Stimulated activated CD4-positive, alpha-beta T cell treated with anti-CD3 and anti-CD28 coated beads, Interleukin-1b, Interleukin-23, amount 100 ng/mL, for 4 hours (primary cell): ENCODE data around the gene GJA9.
"Not testable (repeated sequence)": the region's sequence is repeated elsewhere in the genome, so short reads cannot be mapped to it uniquely, and the experiment has no call there.

Experiments
- DNase-seq, 2 donors: peaks; one replicate each; pipeline ENCODE4 v3.0.0-alpha.2; 2020; ENCODE audit warnings: low read depth in 2 of 2

GJA9 gene

DNA sequence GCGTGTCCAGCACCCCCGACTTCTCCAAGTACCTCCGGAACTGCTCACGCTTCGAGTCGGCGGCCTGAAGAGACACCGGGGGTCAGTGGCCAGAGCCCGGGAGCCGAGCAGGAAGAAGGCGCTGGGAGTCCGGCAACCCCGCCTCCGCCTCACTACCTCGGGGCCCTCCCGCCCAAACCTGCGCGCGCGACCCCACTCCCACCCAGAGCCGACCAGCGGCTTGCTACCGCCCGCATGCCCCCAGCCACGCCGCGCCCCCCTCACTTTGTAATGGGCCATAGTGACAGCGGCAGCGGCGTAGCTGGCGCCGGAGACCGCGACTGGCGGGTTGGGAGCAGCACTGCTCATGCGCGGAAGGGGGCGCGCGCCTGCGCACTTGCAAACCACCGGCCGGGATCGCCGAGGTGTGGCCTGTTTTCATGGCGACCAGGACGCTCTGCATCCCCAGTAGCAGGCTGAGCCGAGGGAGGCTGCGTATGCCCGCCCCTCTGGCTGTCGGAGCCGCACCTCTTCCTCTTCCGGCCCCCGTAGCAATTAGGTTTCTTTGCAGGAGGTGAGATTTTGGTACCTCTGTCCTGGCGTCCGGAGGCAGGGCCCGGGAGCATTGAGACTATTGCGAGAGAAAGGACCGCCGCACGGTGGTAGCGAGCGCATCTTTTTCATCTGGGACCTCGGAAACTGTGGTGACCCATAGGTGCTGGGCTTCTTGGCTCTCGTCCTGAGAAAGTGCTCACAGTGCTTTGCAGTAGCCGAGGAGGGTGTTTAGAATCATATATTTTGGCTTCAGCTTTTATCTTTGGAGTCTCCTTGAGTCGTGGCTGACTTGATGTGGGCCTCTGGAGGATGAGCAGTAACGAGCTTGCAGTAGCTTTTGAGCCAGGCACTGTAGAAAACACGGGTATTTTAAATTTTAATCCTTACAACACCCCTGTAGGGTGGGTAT, 8.1 kb downstream of the GJA9 start, which contains the start of gene MYCBP:
MYCBP (minus strand) TSS at position 322 of the 943 bp plus-strand sequence; CDS start at position 279, 43 bp downstream.
- peak; percentile 92 to 95 for DNase-seq

DNA sequence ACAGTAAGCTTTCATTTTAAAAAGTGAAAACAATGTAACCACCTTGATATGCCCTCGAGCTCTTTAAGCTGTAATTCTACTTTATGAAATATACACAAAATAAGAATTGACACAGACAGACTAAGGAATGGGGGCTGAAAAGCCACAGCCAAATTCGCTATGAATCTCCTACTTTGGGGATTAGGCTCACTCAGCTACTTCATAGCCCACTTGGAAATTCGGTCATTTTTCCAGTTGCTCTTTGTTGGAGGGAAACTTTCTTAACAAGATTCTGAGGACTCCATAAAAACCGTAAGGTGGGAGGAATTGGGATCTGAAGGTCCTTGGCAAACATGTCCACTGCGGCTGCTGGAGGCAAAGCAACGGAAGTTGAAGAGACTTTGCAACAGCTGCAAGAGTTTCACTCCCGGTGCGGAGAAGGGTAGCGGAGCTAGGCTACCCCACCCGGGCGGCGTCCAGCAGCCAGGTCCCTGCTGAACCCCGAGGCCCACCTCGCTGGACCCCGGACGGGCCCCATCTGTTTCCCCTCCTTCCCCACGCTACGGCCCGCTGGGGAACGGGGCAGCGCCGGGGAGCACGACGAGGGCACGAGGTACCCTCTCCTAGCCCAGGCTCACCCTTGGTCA, 8.9 kb downstream of the GJA9 start:
- peak in 1 of 2 donors; percentile 10 for DNase-seq

DNA sequence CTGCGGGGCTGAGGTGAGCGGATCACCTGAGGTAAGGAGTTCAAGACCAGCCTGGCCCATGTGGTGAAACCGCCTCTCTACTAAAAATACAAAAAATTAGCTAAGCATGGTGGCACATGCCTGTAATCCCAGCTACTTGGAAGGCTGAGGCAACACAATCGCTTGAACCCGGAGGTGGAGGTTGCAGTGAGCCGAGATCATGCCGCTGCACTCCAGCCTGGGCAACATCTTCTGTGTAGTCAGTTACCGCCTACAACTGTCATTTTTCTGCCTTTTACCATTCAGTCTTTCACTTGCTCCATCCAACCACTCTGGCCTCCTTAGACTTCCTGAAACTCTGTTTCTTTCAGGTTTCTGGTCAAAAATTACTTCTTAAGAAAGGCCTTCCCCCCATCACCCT, 10.4 kb downstream of the GJA9 start:
- DNase-seq = no peak

DNA sequence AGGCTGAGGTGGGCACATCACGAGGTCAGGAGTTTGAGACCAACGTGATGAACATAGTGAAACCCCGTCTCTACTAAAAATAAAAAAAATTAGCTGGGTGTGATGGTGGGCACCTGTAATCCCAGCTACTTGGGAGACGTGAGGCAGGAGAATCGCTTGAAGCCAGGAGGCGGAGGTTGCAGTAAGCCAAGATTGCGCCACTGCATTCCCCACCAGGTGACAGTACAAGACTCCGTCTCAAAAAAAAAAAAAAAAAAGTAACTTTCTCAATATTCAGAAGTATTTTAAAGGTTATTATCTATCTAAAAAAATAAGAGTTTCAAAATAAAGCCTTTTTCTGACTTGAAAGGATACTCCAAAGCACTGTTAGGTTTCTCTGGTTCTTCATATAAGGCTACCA, 14.2 kb downstream of the GJA9 start:
- DNase-seq = no peak

DNA sequence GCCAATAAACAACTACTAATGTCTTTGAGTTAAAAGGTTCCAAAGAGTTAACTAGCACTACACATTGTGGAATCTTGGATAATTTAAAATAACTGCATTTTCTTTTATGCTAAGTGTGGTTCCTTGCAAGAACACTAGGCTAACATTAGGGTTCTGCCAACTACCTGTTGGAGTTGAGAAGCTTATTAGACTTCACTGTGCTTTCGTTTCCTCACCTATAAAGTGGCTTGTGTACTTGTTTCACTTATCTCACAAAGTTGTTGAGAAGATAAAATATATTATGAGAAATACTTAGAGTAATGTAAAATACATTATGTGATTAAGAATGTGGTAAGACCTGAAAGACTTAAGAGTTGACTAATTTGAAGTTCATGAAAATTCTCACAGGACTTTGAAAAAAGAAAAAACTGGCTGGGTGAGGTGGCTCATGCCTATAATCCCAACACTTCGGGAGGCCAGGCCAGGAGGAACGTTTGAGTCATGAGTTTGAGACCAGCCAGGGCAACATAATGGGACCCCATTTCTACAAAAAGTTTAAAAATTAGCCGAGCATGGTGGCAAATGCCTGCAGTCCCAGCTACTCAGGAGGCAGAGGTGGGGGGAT, 16.2 kb downstream of the GJA9 start:
- DNase-seq = no peak

DNA sequence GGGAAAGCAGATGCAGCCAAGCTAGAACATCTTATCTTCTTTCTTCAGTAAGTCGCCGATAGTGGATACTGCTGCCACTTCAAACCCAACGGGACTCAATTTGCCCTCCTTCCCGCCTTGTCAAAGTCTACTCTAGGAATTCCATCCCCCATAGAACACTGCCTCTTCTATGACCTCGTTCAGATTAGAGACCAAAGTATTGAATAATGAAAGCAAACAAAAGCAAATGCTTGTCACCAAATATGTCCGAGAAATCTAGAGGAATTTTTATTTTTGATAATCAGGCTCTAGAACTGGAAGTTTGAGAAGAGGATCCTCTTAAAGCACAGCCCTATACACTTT, 21.0 kb downstream of the GJA9 start:
- no peak for DNase-seq

DNA sequence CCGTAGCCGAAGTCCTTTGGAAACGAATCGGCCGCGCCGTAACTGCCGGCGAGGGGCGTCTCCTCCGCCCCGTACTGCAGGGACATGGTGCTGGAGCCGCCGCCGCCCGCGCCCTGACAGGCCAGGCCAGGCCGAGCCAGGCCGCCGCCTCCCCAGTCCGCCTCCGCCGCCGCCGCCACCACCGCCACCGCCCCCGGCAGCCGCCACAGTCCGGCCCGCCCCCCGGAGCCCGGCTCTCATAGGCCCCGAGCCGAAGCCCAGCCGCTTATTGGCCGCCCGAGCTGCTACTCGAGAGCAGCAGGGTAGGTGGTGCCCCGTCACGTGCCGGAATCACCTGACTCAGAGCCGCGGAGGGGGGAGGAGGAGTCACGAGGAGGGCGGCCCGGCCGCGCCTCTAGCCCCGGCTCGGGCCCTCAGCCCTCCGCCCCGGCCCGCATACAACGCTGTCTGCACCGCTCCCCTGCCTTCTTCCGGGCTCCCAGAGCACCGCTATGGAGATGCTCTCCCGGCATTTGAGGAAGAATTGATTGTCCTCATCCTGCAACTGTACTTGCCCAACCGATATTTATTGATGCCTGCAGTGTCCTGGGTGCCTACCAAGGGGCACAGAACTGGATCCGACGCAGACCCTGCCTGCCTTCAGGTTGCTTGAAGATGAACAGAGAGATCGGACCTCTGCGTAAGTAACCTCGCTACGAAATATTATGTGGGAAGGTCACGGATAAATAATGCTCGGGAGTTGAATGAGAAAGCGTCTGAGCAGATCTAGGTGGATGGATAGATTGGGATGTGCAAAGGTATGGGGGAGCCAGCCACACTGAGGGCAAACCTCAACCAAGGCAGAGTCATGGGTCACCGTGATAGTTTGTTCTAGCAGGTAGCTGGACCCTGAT, 21.6 kb downstream of the GJA9 start, which contains the start of gene RRAGC:
RRAGC (minus strand) TSS at position 212 of the 893 bp plus-strand sequence; CDS start at position 86, 126 bp downstream.
- DNase-seq = peak; percentile 95 to 96

DNA sequence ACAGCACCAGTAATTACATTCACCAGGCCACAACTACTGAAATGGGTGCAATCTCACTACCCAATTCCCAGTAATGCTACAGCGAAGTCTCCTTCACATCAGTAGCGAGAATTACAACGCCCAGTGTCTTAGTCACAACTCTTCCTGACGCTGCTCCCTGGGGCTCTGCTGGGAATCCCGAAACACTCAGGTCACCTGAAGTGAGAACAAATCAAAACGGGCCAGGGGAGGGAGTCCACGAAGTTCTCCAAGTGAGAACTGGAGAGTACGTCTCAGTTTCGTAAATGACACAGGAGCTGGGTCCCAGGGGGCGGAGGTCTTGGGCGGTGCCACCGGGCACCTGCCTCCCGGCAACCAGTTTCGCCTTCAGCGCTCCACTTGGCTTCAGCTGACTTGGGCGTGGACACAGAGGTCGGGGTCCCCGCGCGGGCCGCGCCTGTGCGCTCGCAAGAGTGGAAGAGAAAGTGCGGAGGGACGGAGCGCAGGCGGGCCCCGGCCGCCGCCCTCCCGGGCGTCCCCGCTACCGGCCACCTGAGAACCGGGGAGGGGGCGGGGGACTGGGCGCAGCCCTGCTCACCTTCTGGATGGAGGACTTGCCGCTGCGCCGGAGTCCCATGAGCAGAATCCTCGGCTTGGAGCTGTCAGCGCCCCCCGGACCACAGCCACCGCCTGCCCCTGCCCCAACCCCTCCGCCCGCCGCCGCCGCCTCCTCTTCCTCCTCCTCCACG, 22.4 kb downstream of the GJA9 start:
- DNase-seq = peak in 1 of 2 donors; percentile 34

DNA sequence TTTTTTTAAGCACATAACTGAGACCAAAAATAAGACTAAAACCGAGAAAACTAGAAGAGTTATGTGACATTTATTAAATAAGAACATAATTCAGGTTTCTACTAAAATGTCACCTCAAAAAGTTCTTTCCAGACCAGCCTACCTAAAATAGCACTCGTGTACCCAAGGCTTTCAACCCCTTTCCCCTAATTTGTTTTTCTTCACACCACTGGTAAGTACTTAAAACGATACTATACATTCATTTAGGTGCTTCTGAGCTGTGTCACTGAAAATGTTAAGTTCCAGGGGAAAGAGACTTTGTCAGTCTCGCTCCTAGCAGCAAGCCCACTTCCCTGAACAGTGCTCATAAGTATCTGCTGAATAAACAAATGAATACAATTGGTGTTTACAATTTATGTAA, 28.6 kb downstream of the GJA9 start:
- DNase-seq = no peak

DNA sequence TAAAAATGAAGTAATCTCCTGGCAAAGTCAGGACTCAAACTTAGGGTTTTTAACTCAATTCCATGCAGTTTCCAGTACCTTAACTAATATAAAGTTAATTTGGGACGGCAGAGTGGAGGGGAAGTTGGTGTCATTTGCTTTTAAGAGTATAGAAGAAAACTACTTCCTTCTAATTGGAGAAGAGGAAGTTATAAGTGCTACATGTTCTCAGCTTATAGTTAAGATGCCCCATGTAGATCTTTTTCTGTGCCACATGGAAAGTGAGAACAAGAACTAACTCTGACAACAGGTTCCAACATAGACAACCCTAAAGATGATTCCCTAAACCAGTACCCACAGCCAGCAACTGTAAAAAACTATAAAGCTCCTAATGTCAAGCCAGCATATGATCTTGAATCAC, 33.3 kb downstream of the GJA9 start:
- no peak for DNase-seq

DNA sequence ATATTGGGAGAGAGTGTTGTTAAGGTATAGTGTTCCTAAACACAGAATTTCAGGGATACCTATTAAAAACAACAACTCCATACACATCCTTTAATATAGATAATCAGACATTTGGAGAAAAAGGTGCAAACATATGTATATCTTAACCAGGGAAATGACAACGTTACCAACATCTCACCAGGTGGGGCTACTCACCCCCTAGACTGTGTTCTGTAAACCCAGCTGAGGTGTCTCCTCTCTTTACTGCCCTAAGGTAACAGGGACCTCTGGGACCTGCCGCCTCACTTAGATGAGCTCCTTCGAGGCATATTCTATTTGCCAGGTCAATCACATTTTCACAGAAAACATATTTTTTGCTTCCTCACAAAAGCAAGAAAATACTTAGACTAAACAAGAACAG, 35.2 kb downstream of the GJA9 start:
- no peak for DNase-seq

DNA sequence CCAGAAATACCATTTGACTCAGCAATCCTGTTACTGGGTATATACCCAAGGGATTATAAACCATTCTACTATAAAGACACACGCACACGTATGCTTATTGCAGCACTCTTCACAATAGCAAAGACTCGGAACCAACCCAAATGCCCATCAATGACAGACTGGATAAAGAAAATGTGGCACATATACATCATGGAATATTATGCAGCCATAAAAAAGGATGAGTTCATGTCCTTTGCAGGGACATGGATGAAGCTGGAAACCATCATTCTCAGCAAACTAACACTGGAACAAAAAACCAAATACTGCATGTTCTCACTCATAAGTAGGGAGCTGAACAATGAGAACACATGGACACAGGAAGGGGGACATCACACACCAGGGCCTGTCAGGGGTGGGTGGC, 36.3 kb downstream of the GJA9 start:
- not testable (repeated sequence) for DNase-seq

DNA sequence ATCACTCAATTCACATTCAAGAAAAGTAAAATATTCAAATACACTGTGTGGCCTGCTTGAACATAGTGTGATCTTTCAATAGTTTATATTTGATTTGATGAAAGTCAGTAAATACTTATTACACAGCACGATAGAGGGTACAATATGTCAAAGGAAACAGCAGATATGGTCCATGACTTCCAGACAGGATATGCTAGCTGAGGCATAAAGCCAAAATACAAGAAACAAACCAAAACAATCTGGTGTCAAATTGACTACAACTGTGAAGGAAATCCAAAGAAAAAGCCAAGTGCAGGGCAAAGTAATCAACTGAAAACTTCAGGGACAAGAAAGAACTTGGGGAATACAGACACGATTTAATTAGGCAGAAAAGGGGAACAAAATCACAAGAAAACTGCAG, 41.1 kb downstream of the GJA9 start:
- no peak for DNase-seq

DNA sequence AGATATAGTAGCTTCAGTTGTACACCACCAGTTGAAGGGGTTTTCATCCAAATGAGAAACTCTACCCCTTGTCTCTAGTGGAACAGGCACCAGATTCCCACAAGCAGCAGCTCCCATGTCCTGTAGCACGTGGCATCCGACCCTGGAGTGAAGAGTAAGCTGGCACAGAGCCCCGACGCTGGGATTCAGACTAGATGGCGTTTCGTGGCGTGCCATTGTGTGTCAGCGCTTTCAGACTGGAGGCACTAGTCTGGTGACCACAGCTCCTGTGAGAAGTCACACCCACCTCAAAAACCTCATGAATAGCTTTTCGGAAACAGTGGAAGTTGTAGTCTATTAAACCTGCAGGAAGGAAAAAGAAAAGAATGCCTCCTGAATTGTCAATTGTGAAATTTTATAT, 42.0 kb downstream of the GJA9 start:
- DNase-seq = no peak

DNA sequence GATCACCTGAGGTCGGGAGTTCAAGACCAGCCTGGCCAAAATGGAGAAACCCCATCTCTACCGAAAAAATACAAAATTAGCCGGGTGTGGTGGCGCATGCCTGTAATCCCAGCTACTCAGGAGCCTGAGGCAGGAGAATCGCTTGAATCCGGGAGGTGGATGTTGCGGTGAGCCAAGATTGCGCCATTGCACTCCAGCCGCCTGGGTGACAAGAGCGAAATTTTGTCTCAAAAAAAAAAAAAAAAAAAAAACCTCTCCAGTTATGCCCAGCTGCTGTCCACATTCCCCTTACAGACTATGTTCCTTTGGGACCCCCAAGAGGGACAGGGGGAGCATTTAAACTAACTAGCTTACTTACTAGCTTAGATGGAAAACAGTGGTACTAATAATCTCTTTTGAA, 45.1 kb downstream of the GJA9 start:
- DNase-seq = not testable (repeated sequence)

DNA sequence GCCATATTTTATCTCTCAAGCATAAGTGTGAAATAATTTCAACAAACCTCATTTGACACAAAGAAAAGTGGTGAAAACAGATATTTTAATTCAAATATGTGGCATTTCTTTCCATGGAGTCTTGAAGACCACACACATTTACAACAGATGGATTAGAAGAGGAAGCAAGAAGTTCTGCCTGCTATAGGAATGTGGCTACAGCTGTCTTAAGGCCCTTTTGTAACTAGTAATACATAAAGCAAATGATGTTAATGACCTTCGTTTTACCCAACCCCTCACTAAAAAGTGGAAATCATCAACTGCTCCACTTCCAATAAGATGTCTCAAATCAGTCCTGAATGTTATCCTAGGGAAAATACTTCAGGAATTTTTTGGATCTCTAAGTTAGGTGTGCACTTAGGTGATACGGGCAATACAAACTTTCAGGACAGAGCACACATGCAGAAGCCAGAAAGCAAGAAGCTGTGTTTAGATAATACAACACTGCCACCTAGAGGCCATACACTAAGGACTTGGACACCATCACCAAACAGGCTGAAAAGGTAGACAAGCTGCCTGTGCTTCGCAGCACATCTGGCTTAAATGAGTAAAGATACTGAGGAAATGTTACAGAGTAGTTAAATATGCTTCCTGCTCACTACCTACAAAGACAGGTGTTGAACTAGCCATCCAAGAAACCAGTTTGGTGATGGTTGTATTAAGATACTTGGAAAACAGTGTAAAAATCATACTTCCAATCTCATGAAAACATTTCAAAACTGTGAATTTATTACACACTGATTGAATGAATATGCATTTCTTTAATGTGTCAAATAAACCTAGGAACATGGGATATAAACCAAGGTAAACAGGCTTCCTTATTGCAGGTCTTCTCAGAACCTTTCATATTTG, 46.2 kb downstream of the GJA9 start:
- DNase-seq = peak in 1 of 2 donors; percentile 53

DNA sequence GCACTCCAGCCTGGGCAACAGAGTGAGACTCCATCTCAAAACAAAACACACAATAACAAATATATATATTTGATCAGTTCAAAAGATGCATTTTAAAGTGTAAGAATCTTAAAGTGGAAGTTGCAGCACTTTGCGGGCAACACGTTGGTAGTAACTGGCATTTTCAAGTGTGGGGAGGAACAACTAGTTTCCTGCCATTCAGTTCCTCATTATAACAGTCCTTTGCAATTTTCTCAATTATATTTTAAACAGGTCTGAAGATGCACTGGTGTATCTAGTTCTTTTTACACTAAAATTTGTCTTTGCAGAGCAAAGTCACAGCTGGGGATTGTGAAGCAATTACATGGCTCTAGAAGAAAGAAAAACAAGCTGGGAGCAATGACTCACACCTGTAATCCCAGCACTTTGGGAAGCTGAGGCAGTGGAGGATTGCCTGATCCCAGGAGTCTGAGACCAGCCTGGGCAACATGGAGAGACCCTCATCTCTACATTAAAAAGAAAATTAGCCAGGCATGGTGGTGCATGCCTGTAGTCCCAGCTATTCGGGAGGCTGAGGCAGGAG, 47.1 kb downstream of the GJA9 start:
- no peak for DNase-seq

DNA sequence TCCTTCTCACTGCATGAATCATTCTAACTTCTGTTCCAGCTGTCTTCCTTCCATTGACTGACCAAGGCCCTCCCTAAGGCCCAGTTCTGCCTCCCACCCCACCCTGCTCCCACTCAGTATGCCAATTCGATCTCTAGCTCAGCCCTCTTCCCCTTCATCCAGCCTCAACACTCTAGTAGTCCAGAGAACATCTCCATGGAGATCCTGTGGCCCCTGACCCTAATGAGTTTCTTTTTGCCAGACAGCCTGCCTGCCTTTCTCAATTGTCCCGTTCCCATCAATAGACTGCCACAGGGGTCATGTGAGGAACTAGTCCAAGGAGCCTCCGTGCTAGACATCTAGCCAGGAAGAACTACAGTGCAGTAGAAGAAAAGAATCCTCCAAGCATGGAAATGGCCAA, 48.2 kb downstream of the GJA9 start:
- DNase-seq = no peak

DNA sequence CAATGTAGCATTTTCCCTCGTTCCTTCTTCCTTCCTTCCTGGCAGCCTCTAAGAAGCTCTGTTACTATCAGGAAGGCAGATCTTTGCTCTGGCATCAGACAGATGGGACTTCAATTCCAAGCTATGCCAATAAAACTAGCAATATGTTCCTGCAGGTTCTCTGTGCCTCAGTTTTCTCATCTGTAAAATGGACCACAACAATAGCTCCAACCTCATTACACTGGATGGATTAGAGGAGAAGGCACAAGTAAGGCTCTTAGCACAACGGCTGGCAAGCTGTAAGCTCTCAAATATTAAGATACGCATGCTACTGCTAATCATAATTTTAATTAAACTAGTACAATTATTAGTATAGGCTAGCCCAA, 49.0 kb downstream of the GJA9 start:
- no peak for DNase-seq
